ENCODE measurements around the gene ZNF664. TPM values are rescaled to one million over a fixed set of nuclear protein-coding genes. Genes with fewer than 3 reads are reported as not detected.

ZNF664 gene
- total and polyA plus RNA-seq, 9 of the 15 experiments (the other 6 are each of a cell fraction or from before 2014, with no cell fraction given) = 3.3 to 101 (median 63.6) TPM

DNA sequence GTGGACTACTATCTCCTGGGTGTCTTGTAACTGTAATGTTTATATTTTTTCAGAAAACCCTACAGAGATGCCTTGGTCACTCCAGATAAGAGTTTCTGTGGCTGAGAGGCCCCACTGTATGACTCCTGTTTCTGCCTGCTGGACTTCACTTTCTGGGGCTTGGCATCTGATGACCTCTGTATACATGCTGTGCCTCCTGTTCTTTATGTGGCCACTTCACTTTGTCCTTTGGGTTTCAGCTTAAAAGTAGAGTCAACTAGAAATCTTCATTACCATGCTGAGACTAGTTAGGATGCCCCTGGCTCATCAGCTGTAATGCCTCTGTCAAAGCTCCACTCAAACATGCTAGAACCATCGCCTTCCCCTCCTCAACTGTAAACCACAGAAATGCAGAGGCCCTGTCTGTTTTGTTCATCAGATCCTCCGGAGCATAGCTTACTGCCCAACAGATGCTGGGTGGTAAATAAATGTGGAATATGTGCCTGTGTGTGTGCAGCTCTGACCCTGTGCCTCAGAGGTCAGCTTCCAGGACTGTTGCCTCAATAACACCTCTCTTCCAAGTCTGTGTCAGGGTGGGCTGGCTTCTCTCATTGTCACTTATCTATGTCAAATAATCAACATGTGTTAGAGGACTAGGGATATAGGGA is 25.5 kb downstream of the ZNF664 start (continued):
- no peak for TF ChIP-seq CBX8 (IDR thresholded peaks at IDR 0.05; ENCODE audit: borderline replicate concordance, extremely low read depth, low read depth, low read length, poor library complexity, severe bottlenecking)
- peak; percentile 71 for TF ChIP-seq DPF2 (IDR thresholded peaks at IDR 0.05)
- no peak for TF ChIP-seq E2F5 (CRISPR knock-in tag; IDR thresholded peaks at IDR 0.05)
- no peak for TF ChIP-seq SLC30A9 (CRISPR knock-in tag; IDR thresholded peaks at IDR 0.05)
- no peak for TF ChIP-seq GATAD2B (IDR thresholded peaks at IDR 0.05; ENCODE audit: borderline replicate concordance)
- no peak for TF ChIP-seq SRF (CRISPR knock-in tag; IDR thresholded peaks at IDR 0.05)
- TF ChIP-seq POLR2A (conservative IDR thresholded peaks at IDR 0.05) = no peak
- no peak for TF ChIP-seq ZNF586 (CRISPR knock-in tag; conservative IDR thresholded peaks at IDR 0.05)
- TF ChIP-seq MAZ (CRISPR knock-in tag; conservative IDR thresholded peaks at IDR 0.05 in 1 of 2, IDR thresholded peaks at IDR 0.05 in 1 of 2) = peak in 1 of 2 experiments; percentile 46; a peak in 1 of 4 replicates
- TF ChIP-seq ZNF780A (CRISPR knock-in tag; IDR thresholded peaks at IDR 0.05) = no peak
- TF ChIP-seq TEAD1 (CRISPR knock-in tag; IDR thresholded peaks at IDR 0.05) = peak in 1 of 2 experiments; percentile 31; a peak in 1 of 4 replicates
- no peak for TF ChIP-seq TEAD2 (tag; IDR thresholded peaks at IDR 0.05)
- no peak for TF ChIP-seq KDM5B (IDR thresholded peaks at IDR 0.05; ENCODE audit: insufficient replicate concordance, low read depth, low read length)
- no peak for TF ChIP-seq PRMT5 (CRISPR knock-in tag; IDR thresholded peaks at IDR 0.05)
- no peak for TF ChIP-seq CBX5 (IDR thresholded peaks at IDR 0.05; ENCODE audit: borderline replicate concordance, low read depth)
- no peak for TF ChIP-seq TFAM (CRISPR knock-in tag; conservative IDR thresholded peaks at IDR 0.05)
- no peak for TF ChIP-seq HMGN3 (IDR thresholded peaks at IDR 0.05; ENCODE audit: borderline replicate concordance, extremely low read depth, insufficient read length, low read depth, low read length)
- no peak for TF ChIP-seq TGIF2 (CRISPR knock-in tag; IDR thresholded peaks at IDR 0.05)
- TF ChIP-seq MEF2D (tag; conservative IDR thresholded peaks at IDR 0.05; ENCODE audit: low read depth) = no peak
- no peak for TF ChIP-seq PPARD (CRISPR knock-in tag; IDR thresholded peaks at IDR 0.05)
- TF ChIP-seq HMG20A (CRISPR knock-in tag; conservative IDR thresholded peaks at IDR 0.05) = no peak
- TF ChIP-seq KLF13 (tag; IDR thresholded peaks at IDR 0.05; ENCODE audit: borderline replicate concordance, low read depth) = no peak
- no peak for TF ChIP-seq ZNF699 (CRISPR knock-in tag; IDR thresholded peaks at IDR 0.05; ENCODE audit: insufficient replicate concordance)
- TF ChIP-seq NONO (IDR thresholded peaks at IDR 0.05; ENCODE audit: low read depth in 2 of 2, low read length in 1 of 2) = no peak
- TF ChIP-seq ZNF408 (CRISPR knock-in tag; IDR thresholded peaks at IDR 0.05; ENCODE audit: low read depth) = no peak
- peak; percentile 19; the same call in 1 of the 2 replicates for TF ChIP-seq CXXC5 (CRISPR knock-in tag; IDR thresholded peaks at IDR 0.05)
- no peak for TF ChIP-seq CBX1 (IDR thresholded peaks at IDR 0.05; ENCODE audit: low read depth)
- no peak for TF ChIP-seq ZNF695 (CRISPR knock-in tag; IDR thresholded peaks at IDR 0.05)
- no peak for TF ChIP-seq THRAP3 (IDR thresholded peaks at IDR 0.05; ENCODE audit: borderline replicate concordance)
- TF ChIP-seq PHF20 (IDR thresholded peaks at IDR 0.05; ENCODE audit: partially characterized antibody) = no peak
- 0 out of 2 replicates have a peak, but pooled peaks have one; percentile 21 for TF ChIP-seq POLR2AphosphoS5 (IDR thresholded peaks at IDR 0.05; ENCODE audit: control insufficient read depth, insufficient read depth, low read depth, low read length)
